ENCODE measurements around the gene TTLL10. TPM values are rescaled to one million over a fixed set of nuclear protein-coding genes. Genes with fewer than 3 reads are reported as not detected.

Gene TTLL10
- total and polyA plus RNA-seq, 4 donors, result not detected

DNA sequence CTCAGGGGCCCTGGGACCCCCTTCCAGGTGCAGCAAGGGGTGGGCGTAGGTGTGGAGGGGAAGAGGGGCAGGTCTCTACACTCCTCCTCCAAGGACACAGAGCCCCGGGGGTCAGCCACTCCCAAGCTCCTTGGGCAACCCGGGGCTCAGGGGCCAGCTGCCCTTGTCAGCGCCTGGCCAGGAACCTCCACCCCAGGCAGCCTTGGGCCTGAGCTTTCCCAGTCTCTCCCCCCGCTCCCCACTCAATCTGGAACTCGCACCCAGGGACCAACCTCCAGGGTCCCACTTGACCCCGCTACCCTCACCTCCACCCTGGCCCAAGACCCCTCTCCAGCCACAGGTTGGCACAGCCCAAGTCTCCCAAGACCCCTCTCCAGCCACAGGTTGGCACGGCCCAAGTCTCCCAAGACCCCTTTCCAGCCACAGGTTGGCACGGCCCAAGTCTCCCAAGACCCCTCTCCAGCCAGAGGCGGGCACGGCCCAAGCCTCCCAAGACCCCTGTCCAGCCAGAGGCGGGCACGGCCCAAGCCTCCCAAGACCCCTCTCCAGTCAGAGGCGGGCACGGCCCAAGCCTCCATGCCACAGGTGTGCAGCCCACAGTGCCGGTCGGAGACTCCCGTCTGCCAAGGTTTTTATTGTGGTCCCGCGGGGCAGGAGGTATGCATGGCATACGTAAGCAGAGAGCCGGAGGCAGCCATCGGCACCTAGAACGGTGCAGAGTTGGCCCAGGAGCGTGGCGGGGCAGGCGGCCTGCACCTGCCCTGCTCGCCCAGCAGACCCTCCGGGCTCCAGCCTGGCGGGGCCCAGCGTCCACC lies 37.3 kb downstream of the TTLL10 start:
- peaks cover 0 to 2% (median 0%) of the 10 kb centered on the region in 4 donors for H3K36me3 ChIP-seq (ENCODE audit: control insufficient read depth in 4 of 4, insufficient read depth in 3 of 4, low read depth in 1 of 4, low read length in 3 of 4)
- no peak overlapping the region for H3K4me3 ChIP-seq (ENCODE audit: low read depth in 1 of 3, low read length in 3 of 3)
- H3K27ac ChIP-seq (ENCODE audit: low read depth in 1 of 2, low read length in 2 of 2), result no peak overlapping the region
- H3K9ac ChIP-seq (ENCODE audit: low read depth in 1 of 2, low read length in 2 of 2), result no peak overlapping the region
- no peaks in the 10 kb centered on the region for H3K9me3 ChIP-seq (ENCODE audit: control insufficient read depth in 4 of 4, low read length in 3 of 4)
- TF ChIP-seq ATF3 (IDR thresholded peaks at IDR 0.05), result no peak
- no peak for TF ChIP-seq HNF4A (conservative IDR thresholded peaks at IDR 0.05)
- TF ChIP-seq NR2F2 (IDR thresholded peaks at IDR 0.05), result no peak
- TF ChIP-seq YY1 (IDR thresholded peaks at IDR 0.05), result no peak
- TF ChIP-seq RXRA (IDR thresholded peaks at IDR 0.05), result no peak
- no peak for TF ChIP-seq FOXA2 (IDR thresholded peaks at IDR 0.05)
- no peak for TF ChIP-seq SP1 (IDR thresholded peaks at IDR 0.05)
- no peak for TF ChIP-seq EGR1 (IDR thresholded peaks at IDR 0.05; ENCODE audit: low read depth in 2 of 2)
- TF ChIP-seq, protein P1, sequence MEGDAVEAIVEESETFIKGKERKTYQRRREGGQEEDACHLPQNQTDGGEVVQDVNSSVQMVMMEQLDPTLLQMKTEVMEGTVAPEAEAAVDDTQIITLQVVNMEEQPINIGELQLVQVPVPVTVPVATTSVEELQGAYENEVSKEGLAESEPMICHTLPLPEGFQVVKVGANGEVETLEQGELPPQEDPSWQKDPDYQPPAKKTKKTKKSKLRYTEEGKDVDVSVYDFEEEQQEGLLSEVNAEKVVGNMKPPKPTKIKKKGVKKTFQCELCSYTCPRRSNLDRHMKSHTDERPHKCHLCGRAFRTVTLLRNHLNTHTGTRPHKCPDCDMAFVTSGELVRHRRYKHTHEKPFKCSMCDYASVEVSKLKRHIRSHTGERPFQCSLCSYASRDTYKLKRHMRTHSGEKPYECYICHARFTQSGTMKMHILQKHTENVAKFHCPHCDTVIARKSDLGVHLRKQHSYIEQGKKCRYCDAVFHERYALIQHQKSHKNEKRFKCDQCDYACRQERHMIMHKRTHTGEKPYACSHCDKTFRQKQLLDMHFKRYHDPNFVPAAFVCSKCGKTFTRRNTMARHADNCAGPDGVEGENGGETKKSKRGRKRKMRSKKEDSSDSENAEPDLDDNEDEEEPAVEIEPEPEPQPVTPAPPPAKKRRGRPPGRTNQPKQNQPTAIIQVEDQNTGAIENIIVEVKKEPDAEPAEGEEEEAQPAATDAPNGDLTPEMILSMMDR (IDR thresholded peaks at IDR 0.05; ENCODE audit: low read depth, low read length, missing input control), result no peak
- no peak for TF ChIP-seq TAF1 (conservative IDR thresholded peaks at IDR 0.05)
- TF ChIP-seq RAD21 (IDR thresholded peaks at IDR 0.05), result no peak
- TF ChIP-seq MAX (IDR thresholded peaks at IDR 0.05), result no peak
- no peak for TF ChIP-seq GABPA (IDR thresholded peaks at IDR 0.05 in 1 of 2, conservative IDR thresholded peaks at IDR 0.05 in 1 of 2)
- no peak for TF ChIP-seq JUND (IDR thresholded peaks at IDR 0.05)
- TF ChIP-seq ZBTB33 (IDR thresholded peaks at IDR 0.05), result no peak
- TF ChIP-seq, protein P2, sequence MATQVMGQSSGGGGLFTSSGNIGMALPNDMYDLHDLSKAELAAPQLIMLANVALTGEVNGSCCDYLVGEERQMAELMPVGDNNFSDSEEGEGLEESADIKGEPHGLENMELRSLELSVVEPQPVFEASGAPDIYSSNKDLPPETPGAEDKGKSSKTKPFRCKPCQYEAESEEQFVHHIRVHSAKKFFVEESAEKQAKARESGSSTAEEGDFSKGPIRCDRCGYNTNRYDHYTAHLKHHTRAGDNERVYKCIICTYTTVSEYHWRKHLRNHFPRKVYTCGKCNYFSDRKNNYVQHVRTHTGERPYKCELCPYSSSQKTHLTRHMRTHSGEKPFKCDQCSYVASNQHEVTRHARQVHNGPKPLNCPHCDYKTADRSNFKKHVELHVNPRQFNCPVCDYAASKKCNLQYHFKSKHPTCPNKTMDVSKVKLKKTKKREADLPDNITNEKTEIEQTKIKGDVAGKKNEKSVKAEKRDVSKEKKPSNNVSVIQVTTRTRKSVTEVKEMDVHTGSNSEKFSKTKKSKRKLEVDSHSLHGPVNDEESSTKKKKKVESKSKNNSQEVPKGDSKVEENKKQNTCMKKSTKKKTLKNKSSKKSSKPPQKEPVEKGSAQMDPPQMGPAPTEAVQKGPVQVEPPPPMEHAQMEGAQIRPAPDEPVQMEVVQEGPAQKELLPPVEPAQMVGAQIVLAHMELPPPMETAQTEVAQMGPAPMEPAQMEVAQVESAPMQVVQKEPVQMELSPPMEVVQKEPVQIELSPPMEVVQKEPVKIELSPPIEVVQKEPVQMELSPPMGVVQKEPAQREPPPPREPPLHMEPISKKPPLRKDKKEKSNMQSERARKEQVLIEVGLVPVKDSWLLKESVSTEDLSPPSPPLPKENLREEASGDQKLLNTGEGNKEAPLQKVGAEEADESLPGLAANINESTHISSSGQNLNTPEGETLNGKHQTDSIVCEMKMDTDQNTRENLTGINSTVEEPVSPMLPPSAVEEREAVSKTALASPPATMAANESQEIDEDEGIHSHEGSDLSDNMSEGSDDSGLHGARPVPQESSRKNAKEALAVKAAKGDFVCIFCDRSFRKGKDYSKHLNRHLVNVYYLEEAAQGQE (IDR thresholded peaks at IDR 0.05), result no peak
- TF ChIP-seq HNF4G (IDR thresholded peaks at IDR 0.05), result no peak
- TF ChIP-seq FOXA1 (IDR thresholded peaks at IDR 0.05), result no peak
- H3K27me3 ChIP-seq (ENCODE audit: control insufficient read depth in 4 of 4, insufficient read depth in 4 of 4, low read length in 3 of 4), result peaks cover 0 to 3% (median 0%) of the 10 kb centered on the region in 4 donors
- peaks cover 0 to 14% (median 1%) of the 10 kb centered on the region in 4 donors for H3K4me1 ChIP-seq (ENCODE audit: control insufficient read depth in 4 of 4, insufficient read depth in 4 of 4, low read length in 3 of 4)
- WGBS, result 93% methylated on average over 31 of the region's 31 CpGs
- no peak for DNase-seq (ENCODE audit: low spot score)

Measured in liver (tissue), 9 donors.